GM12874 (cell line): ENCODE measurements around the gene DPYD.

Source experiments
- TF ChIP-seq, protein P1 (sequence below): IDR thresholded peaks from 2 replicates; pipeline ENCODE4 v1.5.1; 2011; ENCODE audit warnings: low read depth, mild to moderate bottlenecking, control low read depth, low read length, moderate library complexity; ENCODE audit not compliant: insufficient read depth

The DPYD gene

DNA sequence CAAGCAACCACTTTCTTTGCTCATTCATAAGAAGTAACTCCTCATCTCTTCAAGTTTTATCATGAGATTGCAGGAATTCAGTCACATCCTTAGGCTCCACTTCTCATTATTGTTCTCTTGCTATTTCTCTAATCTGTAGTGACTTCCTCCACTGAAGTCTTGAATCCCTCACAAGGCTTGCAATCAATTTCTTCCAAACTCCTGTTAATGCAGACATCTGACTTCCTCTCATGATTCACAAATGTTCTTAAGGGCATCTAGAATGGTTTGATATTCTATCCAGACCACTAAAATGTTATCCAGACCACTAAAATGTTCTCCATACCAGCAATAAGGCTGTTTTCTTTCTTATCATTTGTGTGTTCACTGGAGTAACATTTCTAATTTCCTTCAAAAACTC, 528.1 kb downstream of the DPYD start:
- TF ChIP-seq, protein P1, sequence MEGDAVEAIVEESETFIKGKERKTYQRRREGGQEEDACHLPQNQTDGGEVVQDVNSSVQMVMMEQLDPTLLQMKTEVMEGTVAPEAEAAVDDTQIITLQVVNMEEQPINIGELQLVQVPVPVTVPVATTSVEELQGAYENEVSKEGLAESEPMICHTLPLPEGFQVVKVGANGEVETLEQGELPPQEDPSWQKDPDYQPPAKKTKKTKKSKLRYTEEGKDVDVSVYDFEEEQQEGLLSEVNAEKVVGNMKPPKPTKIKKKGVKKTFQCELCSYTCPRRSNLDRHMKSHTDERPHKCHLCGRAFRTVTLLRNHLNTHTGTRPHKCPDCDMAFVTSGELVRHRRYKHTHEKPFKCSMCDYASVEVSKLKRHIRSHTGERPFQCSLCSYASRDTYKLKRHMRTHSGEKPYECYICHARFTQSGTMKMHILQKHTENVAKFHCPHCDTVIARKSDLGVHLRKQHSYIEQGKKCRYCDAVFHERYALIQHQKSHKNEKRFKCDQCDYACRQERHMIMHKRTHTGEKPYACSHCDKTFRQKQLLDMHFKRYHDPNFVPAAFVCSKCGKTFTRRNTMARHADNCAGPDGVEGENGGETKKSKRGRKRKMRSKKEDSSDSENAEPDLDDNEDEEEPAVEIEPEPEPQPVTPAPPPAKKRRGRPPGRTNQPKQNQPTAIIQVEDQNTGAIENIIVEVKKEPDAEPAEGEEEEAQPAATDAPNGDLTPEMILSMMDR, result no peak

DNA sequence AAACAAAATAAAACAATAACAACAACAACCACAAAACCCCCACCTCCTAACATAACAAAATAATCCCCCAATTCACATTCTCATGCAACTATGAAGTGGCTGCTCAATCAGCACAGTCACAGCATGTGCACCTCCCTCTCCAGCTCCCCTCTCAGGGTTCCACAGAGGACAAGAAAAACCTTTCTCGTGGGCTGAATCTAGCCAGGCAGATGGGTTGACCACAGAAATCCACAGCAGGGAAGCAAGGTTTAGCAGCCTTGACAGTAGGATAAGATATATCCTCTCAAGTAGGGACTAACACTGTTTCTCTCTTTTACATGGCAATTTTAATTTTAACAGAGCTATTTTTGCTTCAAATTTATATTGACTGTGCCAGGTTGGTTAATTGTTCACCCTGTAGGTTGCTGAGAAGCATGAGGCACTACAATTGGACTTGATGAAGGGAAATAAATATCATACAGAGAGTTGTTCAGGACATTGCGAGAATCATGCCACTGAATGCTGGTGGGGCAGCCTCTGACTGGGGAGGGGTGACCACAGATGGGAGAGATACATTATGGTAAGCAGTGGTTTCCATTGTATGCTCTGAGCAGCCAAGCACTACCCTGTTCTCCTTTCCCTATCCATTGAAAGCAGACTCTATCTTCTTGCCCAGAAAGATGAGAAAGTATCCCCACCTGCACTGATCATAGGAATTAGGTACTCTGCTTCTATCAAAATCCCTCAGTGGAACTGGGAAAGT, 535.1 kb downstream of the DPYD start:
- TF ChIP-seq, protein P1, result no peak

DNA sequence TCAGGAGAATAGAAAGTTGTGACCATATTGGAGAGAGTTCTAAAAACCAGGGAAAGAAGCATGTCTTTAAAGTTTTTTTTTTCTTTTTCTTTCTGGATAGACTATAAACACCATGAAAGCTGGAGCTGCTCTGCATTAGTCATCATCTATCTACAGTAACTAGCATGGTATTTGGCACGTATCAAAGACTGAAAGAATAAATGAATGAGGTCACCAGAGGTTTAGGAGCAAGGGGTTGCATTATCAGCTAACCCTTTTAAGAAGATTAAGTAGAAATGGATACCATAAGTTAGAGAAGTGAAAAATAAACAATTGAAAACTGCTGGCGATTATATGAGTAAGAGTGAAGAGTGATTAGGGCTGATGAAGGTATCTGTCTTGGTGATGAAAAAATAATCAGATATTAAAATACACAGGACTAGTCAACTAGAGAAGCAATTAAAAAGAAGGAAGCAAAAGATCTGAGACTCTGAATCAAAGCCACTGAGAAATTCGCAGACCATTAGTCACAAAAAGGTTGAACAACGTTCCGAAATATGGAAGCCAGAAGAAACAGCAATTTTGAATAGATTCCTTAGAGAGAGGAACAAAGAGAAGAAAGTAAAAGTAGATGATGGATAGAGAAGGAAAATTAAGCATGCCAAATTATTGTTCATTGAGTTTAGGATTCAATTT, 536.4 kb downstream of the DPYD start:
- TF ChIP-seq, protein P1, result no peak

- TF ChIP-seq, protein P1, result no peak
These were observed 537.0 kb downstream of the DPYD start for GRCh38 chr1:97383797-97384196.

DNA sequence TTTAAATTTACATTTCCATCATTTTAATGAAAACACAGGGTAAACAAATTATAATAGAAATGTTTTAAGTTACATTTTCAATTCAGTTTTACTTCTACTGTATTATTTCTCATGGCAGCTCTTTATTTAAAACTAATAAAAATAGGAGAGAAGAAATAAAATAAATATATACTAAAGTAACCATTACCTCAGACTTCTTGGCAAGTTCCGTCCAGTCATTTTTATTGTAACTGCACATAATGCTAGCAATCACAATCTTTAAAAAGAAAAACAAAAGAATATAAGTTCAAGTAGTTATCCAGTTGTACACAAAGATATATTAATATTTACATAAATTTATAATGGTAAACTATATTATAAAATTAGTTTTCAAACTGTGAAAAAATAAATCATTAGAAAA, 538.6 kb downstream of the DPYD start:
- TF ChIP-seq, protein P1, result no peak

DNA sequence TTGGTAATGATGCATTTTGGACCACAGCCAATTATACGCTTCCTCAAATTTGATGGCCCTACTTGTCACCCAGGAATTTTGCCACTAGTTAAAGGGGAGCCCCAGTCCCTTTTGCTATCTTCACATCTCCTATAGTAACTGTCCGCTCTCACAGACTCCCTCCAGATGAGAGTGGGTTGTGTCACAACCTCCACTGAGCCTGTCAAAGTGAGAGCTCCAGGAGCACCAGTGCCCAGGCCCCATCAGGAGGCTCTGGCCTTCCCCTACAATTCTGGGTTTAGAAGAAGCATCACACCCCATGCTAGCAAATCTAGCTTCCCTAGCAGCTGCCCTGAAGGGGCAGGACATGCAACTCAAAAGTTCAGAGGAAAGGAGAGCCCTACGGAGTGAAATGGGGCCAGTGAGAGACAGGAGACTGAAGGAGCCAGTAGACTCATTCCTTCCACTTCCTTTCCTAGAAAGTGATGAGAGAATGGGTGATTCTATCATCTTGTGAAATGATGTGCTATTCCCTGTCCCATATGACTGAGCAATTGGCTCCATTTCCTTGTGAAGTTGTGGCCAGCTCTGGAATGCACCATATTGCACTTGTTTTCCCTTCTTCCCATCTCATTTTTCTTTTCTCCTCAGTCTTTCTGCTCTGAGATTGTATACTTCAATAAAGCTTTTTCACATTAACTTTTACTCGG, 541.3 kb downstream of the DPYD start:
- TF ChIP-seq, protein P1, result no peak

DNA sequence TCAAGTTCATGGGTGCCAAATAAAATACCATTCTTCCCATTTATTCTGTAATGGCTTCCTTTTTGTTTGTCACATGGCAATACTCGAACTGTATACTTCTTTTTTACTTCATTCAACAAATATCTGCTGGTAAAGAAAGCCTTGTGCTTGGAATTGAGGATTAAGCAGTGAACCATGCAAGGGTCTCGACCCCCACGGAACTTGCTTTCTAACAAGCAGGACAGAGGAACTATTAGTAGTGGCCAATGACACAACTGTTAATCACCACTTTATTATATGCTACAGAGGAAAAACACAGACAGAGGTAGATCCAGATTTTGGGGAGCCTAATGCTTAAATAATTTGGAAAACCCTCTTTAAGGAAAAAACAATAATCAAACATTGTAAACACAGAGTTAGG, 542.2 kb downstream of the DPYD start:
- TF ChIP-seq, protein P1, result no peak
